Keratinocyte (primary cell): ENCODE results near the gene PKHD1. TPM values are rescaled to one million over a fixed set of nuclear protein-coding genes. Genes with fewer than 3 reads are reported as not detected.

Experiments used
- DNase-seq: peaks from one replicate; pipeline ENCODE4 v3.0.0-alpha.2; 2011; ENCODE audit warnings: low read depth, missing footprints, low spot score
- FAIRE-seq: peaks from 2 replicates; lab custom pipeline; 2011; peaks lifted over from hg19 to GRCh38; lab: Jason Lieb, UNC
- H2AFZ ChIP-seq: 2 replicates; pipeline ENCODE4 v1.6.0; 2012; ENCODE audit warnings: low read length, control low read depth, inconsistent platforms; ENCODE audit not compliant: control insufficient read depth
- H3K27ac ChIP-seq: 2 replicates; pipeline ENCODE4 v1.5.1; 2011; ENCODE audit warnings: low read length; ENCODE audit not compliant: control insufficient read depth, insufficient read depth
- H3K27me3 ChIP-seq: 3 replicates; pipeline ENCODE4 v1.6.0; 2011; ENCODE audit warnings: low read length; ENCODE audit not compliant: control insufficient read depth, insufficient read depth; ENCODE audit errors: extremely low read depth
- H3K36me3 ChIP-seq, 2 experiments: 2 replicates in 1 of 2; 3 replicates in 1 of 2; pipeline ENCODE4 v1.5.1; 2011; ENCODE audit warnings: low read length in 2 of 2, mild to moderate bottlenecking in 1 of 2; ENCODE audit not compliant: control insufficient read depth in 2 of 2, insufficient read depth in 2 of 2; ENCODE audit errors: extremely low read depth in 1 of 2
- H3K4me1 ChIP-seq: 3 replicates; pipeline ENCODE4 v1.5.1; 2011; ENCODE audit warnings: low read length; ENCODE audit not compliant: control insufficient read depth, insufficient read depth; ENCODE audit errors: extremely low read depth
- H3K4me2 ChIP-seq: 3 replicates; pipeline ENCODE4 v1.6.0; 2011; ENCODE audit warnings: low read depth, low read length; ENCODE audit not compliant: control insufficient read depth, insufficient read depth; ENCODE audit errors: extremely low read depth
- H3K4me3 ChIP-seq, 3 experiments: fragments of 200-600 bp in 1 of 3; sonication (generic) in 1 of 3; 2 replicates in 2 of 3; 3 replicates in 1 of 3; pipeline ENCODE4 v1.5.1; 2011 to 2016; ENCODE audit warnings: low read length in 3 of 3, mild to moderate bottlenecking in 3 of 3, control low read depth in 2 of 3, inconsistent platforms in 1 of 3, low read depth in 1 of 3, mixed read lengths in 1 of 3, mixed run types in 1 of 3, moderate library complexity in 1 of 3; ENCODE audit not compliant: control insufficient read depth in 2 of 3, insufficient read depth in 2 of 3; ENCODE audit errors: extremely low read depth in 1 of 3
- H3K79me2 ChIP-seq: 2 replicates; pipeline ENCODE4 v1.6.0; 2012; ENCODE audit warnings: low read length; ENCODE audit not compliant: control insufficient read depth, insufficient read depth
- H3K9ac ChIP-seq: 3 replicates; pipeline ENCODE4 v1.6.0; 2011; ENCODE audit warnings: low read length; ENCODE audit not compliant: control insufficient read depth, insufficient read depth; ENCODE audit errors: extremely low read depth
- H3K9me1 ChIP-seq: 3 replicates; pipeline ENCODE4 v1.6.0; 2011; ENCODE audit warnings: low read length; ENCODE audit not compliant: control insufficient read depth, insufficient read depth; ENCODE audit errors: extremely low read depth
- H3K9me3 ChIP-seq: 2 replicates; pipeline ENCODE4 v1.5.1; 2012; ENCODE audit warnings: low read depth, low read length; ENCODE audit not compliant: control insufficient read depth
- H4K20me1 ChIP-seq: 3 replicates; pipeline ENCODE4 v1.6.0; 2011; ENCODE audit warnings: low read length; ENCODE audit not compliant: control insufficient read depth, insufficient read depth; ENCODE audit errors: extremely low read depth
- CTCF ChIP-seq, 3 experiments: IDR thresholded peaks in 1 of 3; conservative IDR thresholded peaks in 1 of 3; optimal IDR thresholded peaks in 1 of 3; 2 replicates in 2 of 3; 3 replicates in 1 of 3; pipeline versions ENCODE3 to v1.5.1; 2011; ENCODE audit warnings: low read length in 3 of 3, mild to moderate bottlenecking in 3 of 3, moderate library complexity in 2 of 3, control low read depth in 1 of 3, inconsistent platforms in 1 of 3; ENCODE audit not compliant: insufficient read depth in 2 of 3; ENCODE audit errors: extremely low read depth in 1 of 3
- EZH2 ChIP-seq: IDR thresholded peaks from one replicate; pipeline ENCODE4 v1.6.1; 2012; ENCODE audit warnings: inconsistent platforms, mild to moderate bottlenecking, low read length, moderate library complexity
- dilution Hi-C: fragments of 300-500 bp; cut with MboI; formaldehyde crosslinking; loops from one replicate; pipeline ENCODE4 v1.7.0; 2020; ENCODE audit warnings: low sequenced_read_pairs; ENCODE audit not compliant: extremely low pct_ligation_motif_present
- polyA plus RNA-seq, 5 experiments: library from polyadenylated mRNA; depleted of rRNA in 3 of 5; stranded (reverse) in 3 of 5; stranded (forward) in 1 of 5; unstranded in 1 of 5; fragments of >200 nt; gene quantifications; 1 replicate in 1 of 5; 2 replicates in 3 of 5; 3 replicates in 1 of 5; pipeline versions ENCODE4 v1.2.1 to v1.2.3, GENCODE V29; 2011 to 2012; ENCODE audit warnings: missing spikeins in 2 of 5, low read depth in 1 of 5, low replicate concordance in 1 of 5

PKHD1 gene
- polyA plus RNA-seq, 1 donor (not counting 4 experiments of a cell fraction or from before 2014, with no cell fraction given) = under 0.01 TPM

- FAIRE-seq = no peak
- dilution Hi-C loops = no loop called here
- H4K20me1 ChIP-seq = no peaks in the 10 kb centered on the region
These were observed 67.5 kb downstream of the PKHD1 start for GRCh38 chr6:52019881-52020280.

GRCh38 chr6:52019092-52019491 lies 68.3 kb downstream of the PKHD1 start:
- no peaks in the 10 kb centered on the region for H3K9me1 ChIP-seq
- no peak overlapping the region for H2AFZ ChIP-seq
- H3K4me1 ChIP-seq = no peaks in the 10 kb centered on the region
- TF ChIP-seq CTCF (optimal IDR thresholded peaks at IDR 0.05 in 1 of 3, IDR thresholded peaks at IDR 0.05 in 1 of 3, conservative IDR thresholded peaks at IDR 0.05 in 1 of 3; ENCODE audit: extremely low read depth in 1 of 3, insufficient read depth in 2 of 3, low read length in 3 of 3) = no peak
- no peak for TF ChIP-seq EZH2
- no peaks in the 10 kb centered on the region for H3K9me3 ChIP-seq
- DNase-seq = no peak
- no peaks in the 10 kb centered on the region for H3K27me3 ChIP-seq
- no peak overlapping the region for H3K4me2 ChIP-seq
- no peaks in the 10 kb centered on the region for H3K36me3 ChIP-seq
- no peak for FAIRE-seq
- no peak overlapping the region for H3K27ac ChIP-seq
- H3K9ac ChIP-seq = no peak overlapping the region
- dilution Hi-C loops = no loop called here
- no peak overlapping the region for H3K4me3 ChIP-seq
- H4K20me1 ChIP-seq = no peaks in the 10 kb centered on the region
- H3K79me2 ChIP-seq = no peaks in the 10 kb centered on the region

More at GRCh38 chr6:52019881-52020280, 67.5 kb downstream of the PKHD1 start:
- Histone ChIP-seq H3K36me3 (no peaks in the 10 kb centered on the region), H3K79me2 (no peaks in the 10 kb centered on the region), H2AFZ (no peak overlapping the region), H3K9me3 (no peaks in the 10 kb centered on the region), H3K27me3 (no peaks in the 10 kb centered on the region), H3K4me2 (no peak overlapping the region), H3K27ac (no peak overlapping the region), H3K9me1 (no peaks in the 10 kb centered on the region), H3K9ac (no peak overlapping the region), H3K4me3 (no peak overlapping the region), H3K4me1 (no peaks in the 10 kb centered on the region)
- no peak for DNase-seq
- TF ChIP-seq CTCF (optimal IDR thresholded peaks at IDR 0.05 in 1 of 3, IDR thresholded peaks at IDR 0.05 in 1 of 3, conservative IDR thresholded peaks at IDR 0.05 in 1 of 3; ENCODE audit: extremely low read depth in 1 of 3, insufficient read depth in 2 of 3, low read length in 3 of 3) = no peak
- no peak for TF ChIP-seq EZH2
